Spleen (tissue), 7 donors: ENCODE measurements around the gene NCBP3.

ENCODE experiments used
- CTCF ChIP-seq, 11 experiments: fragments of 200-600 bp in 7 of 11; fragments of 450-650 bp in 4 of 11; sonication (generic) in 4 of 11; IDR thresholded peaks in 8 of 11; conservative IDR thresholded peaks in 3 of 11; 1 replicate in 7 of 11; 2 replicates in 4 of 11; pipeline versions ENCODE4 v1.4.0 to v1.8.0; 2016 to 2021; ENCODE audit warnings: antibody characterized with exemption in 11 of 11, inconsistent platforms in 4 of 11, mild to moderate bottlenecking in 1 of 11
- POLR2AphosphoS5 ChIP-seq, 3 donors: sonication (generic); formaldehyde crosslinking; IDR thresholded peaks; one replicate each; pipeline ENCODE4 v1.5.1; 2017; ENCODE audit warnings: antibody characterized with exemption in 3 of 3
- donor health status: DM: no; HTN: no; CAD: no; lungs with moderate emphysema.
- donor health status: DM: no; HTN: no; CAD: no.
- donor health status: DM: no; HTN: no; CAD: no.

GRCh38 chr17:3802461-3803307 is 43.4 kb downstream of the NCBP3 start:
- TF ChIP-seq CTCF (IDR thresholded peaks at IDR 0.05 in 8 of 11, conservative IDR thresholded peaks at IDR 0.05 in 3 of 11) (no peak), POLR2AphosphoS5 (IDR thresholded peaks at IDR 0.05) (peak in 2 of 3 donors; percentile 44 to 48)
